Measurements from ENCODE around the gene TFAP2C.

GRCh38 chr20:56601166-56601565 lies 27.9 kb upstream of the TFAP2C start:
- TF ChIP-seq, protein P1, sequence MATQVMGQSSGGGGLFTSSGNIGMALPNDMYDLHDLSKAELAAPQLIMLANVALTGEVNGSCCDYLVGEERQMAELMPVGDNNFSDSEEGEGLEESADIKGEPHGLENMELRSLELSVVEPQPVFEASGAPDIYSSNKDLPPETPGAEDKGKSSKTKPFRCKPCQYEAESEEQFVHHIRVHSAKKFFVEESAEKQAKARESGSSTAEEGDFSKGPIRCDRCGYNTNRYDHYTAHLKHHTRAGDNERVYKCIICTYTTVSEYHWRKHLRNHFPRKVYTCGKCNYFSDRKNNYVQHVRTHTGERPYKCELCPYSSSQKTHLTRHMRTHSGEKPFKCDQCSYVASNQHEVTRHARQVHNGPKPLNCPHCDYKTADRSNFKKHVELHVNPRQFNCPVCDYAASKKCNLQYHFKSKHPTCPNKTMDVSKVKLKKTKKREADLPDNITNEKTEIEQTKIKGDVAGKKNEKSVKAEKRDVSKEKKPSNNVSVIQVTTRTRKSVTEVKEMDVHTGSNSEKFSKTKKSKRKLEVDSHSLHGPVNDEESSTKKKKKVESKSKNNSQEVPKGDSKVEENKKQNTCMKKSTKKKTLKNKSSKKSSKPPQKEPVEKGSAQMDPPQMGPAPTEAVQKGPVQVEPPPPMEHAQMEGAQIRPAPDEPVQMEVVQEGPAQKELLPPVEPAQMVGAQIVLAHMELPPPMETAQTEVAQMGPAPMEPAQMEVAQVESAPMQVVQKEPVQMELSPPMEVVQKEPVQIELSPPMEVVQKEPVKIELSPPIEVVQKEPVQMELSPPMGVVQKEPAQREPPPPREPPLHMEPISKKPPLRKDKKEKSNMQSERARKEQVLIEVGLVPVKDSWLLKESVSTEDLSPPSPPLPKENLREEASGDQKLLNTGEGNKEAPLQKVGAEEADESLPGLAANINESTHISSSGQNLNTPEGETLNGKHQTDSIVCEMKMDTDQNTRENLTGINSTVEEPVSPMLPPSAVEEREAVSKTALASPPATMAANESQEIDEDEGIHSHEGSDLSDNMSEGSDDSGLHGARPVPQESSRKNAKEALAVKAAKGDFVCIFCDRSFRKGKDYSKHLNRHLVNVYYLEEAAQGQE (IDR thresholded peaks at IDR 0.05; ENCODE audit: insufficient read depth in 1 of 2, low read depth in 2 of 2, low read length in 2 of 2) = no peak
- TF ChIP-seq POLR2AphosphoS5 (IDR thresholded peaks at IDR 0.05; ENCODE audit: low read depth, low read length) = no peak

Data from PFSK-1 (cell line).